ENCODE measurements around the gene STK35. TPM values are rescaled to one million over a fixed set of nuclear protein-coding genes. Genes with fewer than 3 reads are reported as not detected.

The STK35 gene
- total and polyA plus RNA-seq, 2 of the 13 experiments (the other 11 are each of a cell fraction or from before 2014, with no cell fraction given), result 27.4 to 29.8 TPM

- Histone ChIP-seq H3K9ac (ENCODE audit: insufficient read depth, low read depth, low read length) (no peak overlapping the region), H3K79me2 (ENCODE audit: insufficient read depth, low read length) (peaks cover 68% of the 10 kb centered on the region), H3K27me3 (ENCODE audit: control insufficient read depth in 1 of 2, insufficient read depth in 2 of 2, low read length in 2 of 2) (no peaks in the 10 kb centered on the region), H2AFZ (ENCODE audit: low read length) (no peak overlapping the region), H3K4me3 (replicated peaks in 1 of 3; ENCODE audit: insufficient read depth in 1 of 3, low read depth in 2 of 3, low read length in 3 of 3) (no peak overlapping the region), H3K4me1 (ENCODE audit: insufficient read depth, low read length) (peaks cover 9% of the 10 kb centered on the region), H3K27ac (ENCODE audit: extremely low read length, insufficient read depth, low read length) (no peak overlapping the region), H4K20me1 (ENCODE audit: insufficient read depth, low read length) (peaks cover 50% of the 10 kb centered on the region), H3K9me3 (ENCODE audit: low read length) (no peaks in the 10 kb centered on the region), H3K4me2 (ENCODE audit: low read depth, low read length) (no peak overlapping the region), H3K36me3 (replicated peaks in 1 of 2; ENCODE audit: control insufficient read depth in 1 of 2, insufficient read depth in 2 of 2, low read length in 2 of 2) (peaks cover 30 to 65% of the 10 kb centered on the region in 2 experiments)
- BruUV-seq (replicated peaks), result no TSS peak
- TF ChIP-seq FOXK2 (IDR thresholded peaks at IDR 0.05) (no peak), ZNF414 (CRISPR knock-in tag; IDR thresholded peaks at IDR 0.05) (no peak), ZNF674 (CRISPR knock-in tag; IDR thresholded peaks at IDR 0.05; ENCODE audit: low read depth) (no peak), SNRNP70 (IDR thresholded peaks at IDR 0.05; ENCODE audit: low read depth, low read length) (no peak), KDM4B (CRISPR knock-in tag; IDR thresholded peaks at IDR 0.05) (no peak), ZNF232 (CRISPR knock-in tag; IDR thresholded peaks at IDR 0.05; ENCODE audit: borderline replicate concordance) (no peak), HDAC2 (CRISPR knock-in tag; IDR thresholded peaks at IDR 0.05) (no peak), YEATS4 (CRISPR knock-in tag; IDR thresholded peaks at IDR 0.05; ENCODE audit: borderline replicate concordance) (no peak), CENPT (CRISPR knock-in tag; IDR thresholded peaks at IDR 0.05; ENCODE audit: low read depth) (no peak), ZBTB21 (CRISPR knock-in tag; IDR thresholded peaks at IDR 0.05) (no peak), ZNF34 (CRISPR knock-in tag; IDR thresholded peaks at IDR 0.05; ENCODE audit: borderline replicate concordance) (no peak), ZZZ3 (CRISPR knock-in tag; IDR thresholded peaks at IDR 0.05; ENCODE audit: borderline replicate concordance) (no peak), NFATC3 (CRISPR knock-in tag; IDR thresholded peaks at IDR 0.05) (no peak), SP2 (CRISPR knock-in tag; IDR thresholded peaks at IDR 0.05) (no peak), GPN1 (CRISPR knock-in tag; IDR thresholded peaks at IDR 0.05; ENCODE audit: borderline replicate concordance) (no peak), ZNF207 (IDR thresholded peaks at IDR 0.05; ENCODE audit: borderline replicate concordance) (no peak)
- in situ Hi-C loops (cut with HindIII; ENCODE audit: extremely low pct_ligation_motif_present, low pct_unique_long_range_greater_than_20kb) (no loop called here), intact Hi-C loops (cut with micrococcal nuclease; ENCODE audit: unreplicated experiment) (no loop called here)
- no peak for FAIRE-seq
- ChIA-PET POLR2A (no interaction called here), CTCF (ENCODE audit: low intra/inter-chr PET ratio, low total read pairs) (no interaction called here)
- 99% methylated on average over 3 of the region's 3 CpGs for WGBS (ENCODE audit: low lambda C conversion rate)
- ATAC-seq, result no peak
- DNase-seq (ENCODE audit: low spot score), result no peak
Observed at GRCh38 chr20:2131366-2131765, 29.7 kb downstream of the STK35 start.

All from HepG2 (cell line).